PFSK-1 (cell line): ENCODE data around the gene TSEN2.

Experiments
- FOXP2 ChIP-seq: optimal IDR thresholded peaks from 2 replicates; pipeline ENCODE3; 2011; ENCODE audit warnings: borderline replicate concordance, control low read depth, inconsistent platforms; ENCODE audit not compliant: insufficient read depth; ENCODE audit errors: extremely low read length, extremely low read depth
- POLR2AphosphoS5 ChIP-seq: IDR thresholded peaks from 2 replicates; pipeline ENCODE4 v1.6.1; 2012; ENCODE audit warnings: low read depth, mild to moderate bottlenecking, control low read depth, low read length, moderate library complexity
- REST ChIP-seq, 2 experiments: IDR thresholded peaks; 2 replicates each; pipeline versions ENCODE4 v1.6.1 to v1.8.0; 2011 to 2012; ENCODE audit warnings: low read depth in 2 of 2, low read length in 2 of 2, control low read depth in 1 of 2, inconsistent platforms in 1 of 2, mild to moderate bottlenecking in 1 of 2, moderate library complexity in 1 of 2; ENCODE audit not compliant: insufficient read depth in 1 of 2
- SIN3A ChIP-seq: IDR thresholded peaks from 2 replicates; pipeline ENCODE4 v1.6.1; 2012; ENCODE audit warnings: mild to moderate bottlenecking, low read length, moderate library complexity, borderline replicate concordance; ENCODE audit not compliant: insufficient read depth
- TAF1 ChIP-seq: IDR thresholded peaks from 2 replicates; pipeline ENCODE4 v1.6.1; 2012; ENCODE audit warnings: low read length, control low read depth, borderline replicate concordance; ENCODE audit not compliant: insufficient read depth

DNA sequence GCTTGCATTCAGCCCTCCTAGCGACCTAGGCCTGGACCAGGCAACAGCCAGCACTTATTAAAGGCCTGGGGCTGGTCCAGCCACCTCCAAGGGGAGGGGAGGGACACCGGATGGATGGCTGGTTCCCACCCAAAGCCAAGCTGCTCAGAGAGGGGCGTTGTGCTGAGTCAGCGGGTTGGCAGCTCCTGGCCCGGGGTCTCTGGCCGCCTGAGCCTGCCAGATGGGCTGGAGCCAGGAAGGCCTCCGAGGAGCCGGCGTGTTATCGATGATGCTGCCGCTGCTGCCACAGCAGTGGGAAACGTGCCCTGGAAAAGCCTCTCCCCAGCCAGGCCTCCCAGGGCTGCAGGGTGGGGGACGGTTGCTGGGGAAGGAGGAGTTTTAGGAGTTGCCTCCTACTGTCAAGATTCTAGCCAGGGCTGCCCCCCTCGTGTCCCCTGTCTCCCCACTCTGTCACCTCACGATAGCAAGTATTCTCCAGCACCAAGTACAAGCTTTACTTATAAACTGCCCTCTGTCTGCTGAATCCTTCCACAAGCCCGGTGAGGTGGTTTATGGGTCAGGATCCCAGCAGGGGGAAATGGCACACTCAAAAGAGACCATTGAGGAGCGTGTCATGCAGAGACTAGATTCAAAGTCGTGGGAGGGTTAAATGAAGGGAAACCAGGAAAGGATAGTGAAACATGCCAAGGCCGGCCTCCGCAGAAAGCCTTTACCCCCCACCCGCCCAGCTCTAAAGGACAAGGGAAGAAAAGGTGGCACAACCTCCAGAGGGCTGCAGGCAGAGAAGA, 43.2 kb upstream of the TSEN2 start:
- TF ChIP-seq TAF1 (no peak), POLR2AphosphoS5 (no peak), FOXP2 (no peak), SIN3A (no peak), REST (IDR thresholded peaks at IDR 0.05; ENCODE audit: insufficient read depth in 1 of 2, low read depth in 2 of 2, low read length in 2 of 2) (no peak)
